Gastroesophageal sphincter (tissue), 3 donors: ENCODE measurements around the gene PPIB.

ENCODE experiments used
- POLR2A ChIP-seq, 2 donors: fragments of 450-650 bp; IDR thresholded peaks; one replicate each; pipeline ENCODE4 v1.6.1; 2017; ENCODE audit warnings: antibody characterized with exemption in 2 of 2, mild to moderate bottlenecking in 2 of 2, moderate library complexity in 1 of 2
- POLR2AphosphoS5 ChIP-seq: sonication (generic); formaldehyde crosslinking; IDR thresholded peaks from one replicate; pipeline ENCODE4 v1.6.1; 2017; ENCODE audit warnings: antibody characterized with exemption
- TF ChIP-seq, protein P1 (sequence below), 4 experiments: fragments of 200-600 bp in 2 of 4; fragments of 450-650 bp in 2 of 4; sonication (generic) in 1 of 4; IDR thresholded peaks; one replicate each; pipeline ENCODE4 v1.5.1; 2017 to 2019; ENCODE audit warnings: antibody characterized with exemption in 4 of 4, mild to moderate bottlenecking in 2 of 4, moderate library complexity in 2 of 4

DNA sequence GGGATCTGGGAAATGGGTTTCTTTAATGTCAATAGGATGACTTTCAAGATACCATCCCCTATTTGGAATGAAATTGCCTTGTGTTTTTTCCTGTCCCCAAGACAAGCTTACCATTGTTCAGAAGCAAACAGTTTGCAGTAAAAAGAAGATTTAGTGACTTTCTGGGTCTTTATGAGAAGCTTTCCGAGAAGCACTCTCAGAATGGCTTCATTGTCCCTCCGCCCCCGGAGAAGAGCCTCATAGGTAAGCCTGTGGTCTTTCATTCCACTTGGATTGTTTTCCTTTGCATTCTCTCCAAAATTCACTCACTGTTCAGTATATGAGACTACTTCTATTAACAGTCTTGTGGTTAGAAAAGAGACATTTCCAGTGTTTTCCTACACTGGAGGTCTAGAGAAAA, 36.8 kb downstream of the PPIB start:
- TF ChIP-seq POLR2AphosphoS5 (no peak), POLR2A (IDR thresholded peaks at IDR 0.05) (no peak)
- TF ChIP-seq, protein P1, sequence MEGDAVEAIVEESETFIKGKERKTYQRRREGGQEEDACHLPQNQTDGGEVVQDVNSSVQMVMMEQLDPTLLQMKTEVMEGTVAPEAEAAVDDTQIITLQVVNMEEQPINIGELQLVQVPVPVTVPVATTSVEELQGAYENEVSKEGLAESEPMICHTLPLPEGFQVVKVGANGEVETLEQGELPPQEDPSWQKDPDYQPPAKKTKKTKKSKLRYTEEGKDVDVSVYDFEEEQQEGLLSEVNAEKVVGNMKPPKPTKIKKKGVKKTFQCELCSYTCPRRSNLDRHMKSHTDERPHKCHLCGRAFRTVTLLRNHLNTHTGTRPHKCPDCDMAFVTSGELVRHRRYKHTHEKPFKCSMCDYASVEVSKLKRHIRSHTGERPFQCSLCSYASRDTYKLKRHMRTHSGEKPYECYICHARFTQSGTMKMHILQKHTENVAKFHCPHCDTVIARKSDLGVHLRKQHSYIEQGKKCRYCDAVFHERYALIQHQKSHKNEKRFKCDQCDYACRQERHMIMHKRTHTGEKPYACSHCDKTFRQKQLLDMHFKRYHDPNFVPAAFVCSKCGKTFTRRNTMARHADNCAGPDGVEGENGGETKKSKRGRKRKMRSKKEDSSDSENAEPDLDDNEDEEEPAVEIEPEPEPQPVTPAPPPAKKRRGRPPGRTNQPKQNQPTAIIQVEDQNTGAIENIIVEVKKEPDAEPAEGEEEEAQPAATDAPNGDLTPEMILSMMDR (IDR thresholded peaks at IDR 0.05), result no peak
